ENCODE data around the gene JAG1.

Gene JAG1

GRCh38 chr20:10699489-10699888 is 25.7 kb upstream of the JAG1 start:
- DNase-seq, result no peak

GRCh38 chr20:10696650-10697049 is 22.9 kb upstream of the JAG1 start:
- DNase-seq, result no peak

GRCh38 chr20:10689385-10689784 is 15.6 kb upstream of the JAG1 start:
- DNase-seq, result no peak

- DNase-seq, result no peak
Observed at GRCh38 chr20:10687895-10688294, 14.1 kb upstream of the JAG1 start.

GRCh38 chr20:10686356-10687133 is 12.7 kb upstream of the JAG1 start:
- no peak for DNase-seq

- DNase-seq, result no peak
Observed at GRCh38 chr20:10683537-10683936, 9.7 kb upstream of the JAG1 start.

- no peak for DNase-seq
Observed at GRCh38 chr20:10682939-10683338, 9.1 kb upstream of the JAG1 start.

GRCh38 chr20:10681494-10681893 is 7.7 kb upstream of the JAG1 start:
- no peak for DNase-seq

GRCh38 chr20:10680571-10680970 is 6.8 kb upstream of the JAG1 start:
- no peak for DNase-seq

- no peak for DNase-seq
Observed at GRCh38 chr20:10679269-10679668, 5.5 kb upstream of the JAG1 start.

- DNase-seq, result no peak
Observed at GRCh38 chr20:10676518-10676917, 2.7 kb upstream of the JAG1 start.

- DNase-seq, result no peak
Observed at GRCh38 chr20:10675450-10675848, 1.6 kb upstream of the JAG1 start.

GRCh38 chr20:10674684-10675449 is 1.1 kb upstream of the JAG1 start:
- DNase-seq, result peak; percentile 58

- DNase-seq, result no peak
Observed at GRCh38 chr20:10673176-10673841, 490 bp downstream of the JAG1 start.

GRCh38 chr20:10672624-10673127 is 1.1 kb downstream of the JAG1 start:
- no peak for DNase-seq

GRCh38 chr20:10671919-10672623 is 1.7 kb downstream of the JAG1 start:
- no peak for DNase-seq

GRCh38 chr20:10671221-10671918 is 2.4 kb downstream of the JAG1 start:
- peak; percentile 84 for DNase-seq

- DNase-seq, result no peak
Observed at GRCh38 chr20:10670501-10671220, 3.1 kb downstream of the JAG1 start.

- no peak for DNase-seq
Observed at GRCh38 chr20:10669843-10670446, 3.9 kb downstream of the JAG1 start.

- DNase-seq, result no peak
Observed at GRCh38 chr20:10668677-10669368, 5.0 kb downstream of the JAG1 start.
